NCI-H460 (cell line): ENCODE data around the gene PSEN1. TPM values are rescaled to one million over a fixed set of nuclear protein-coding genes. Genes with fewer than 3 reads are reported as not detected.

Experiments
- DNase-seq: peaks from one replicate; pipeline ENCODE4 v3.0.0-alpha.2; 2016; ENCODE audit warnings: low read depth; ENCODE audit errors: extremely low read depth
- total RNA-seq: library from RNA; depleted of rRNA; stranded (reverse); fragments of >200 nt; shearing (Covaris generic); gene quantifications from 2 replicates; pipeline ENCODE4 v1.2.3, GENCODE V29; 2014

Gene PSEN1
- total RNA-seq, 1 experiment from 2014 or later, result 48.2 TPM

- DNase-seq, result no peak
Observed at GRCh38 chr14:73237786-73238423, 101.6 kb downstream of the PSEN1 start.

- DNase-seq, result peak; percentile 40
Observed at GRCh38 chr14:73238424-73238852, 102.1 kb downstream of the PSEN1 start.

GRCh38 chr14:73238941-73239340, 102.6 kb downstream of the PSEN1 start:
- no peak for DNase-seq

GRCh38 chr14:73239393-73240241, 103.3 kb downstream of the PSEN1 start:
- DNase-seq, result no peak

- DNase-seq, result no peak
Observed at GRCh38 chr14:73240816-73241480, 104.6 kb downstream of the PSEN1 start.

GRCh38 chr14:73241481-73242165, 105.3 kb downstream of the PSEN1 start:
- no peak for DNase-seq

- no peak for DNase-seq
Observed at GRCh38 chr14:73242357-73242901, 106.1 kb downstream of the PSEN1 start.

GRCh38 chr14:73243341-73243740, 107.0 kb downstream of the PSEN1 start:
- DNase-seq, result no peak

GRCh38 chr14:73243748-73244147, 107.4 kb downstream of the PSEN1 start:
- no peak for DNase-seq

- DNase-seq, result no peak
Observed at GRCh38 chr14:73244541-73245290, 108.4 kb downstream of the PSEN1 start.

- DNase-seq, result no peak
Observed at GRCh38 chr14:73245480-73246325, 109.4 kb downstream of the PSEN1 start.

- DNase-seq, result no peak
Observed at GRCh38 chr14:73246387-73247150, 110.3 kb downstream of the PSEN1 start.

GRCh38 chr14:73248108-73248868, 112.0 kb downstream of the PSEN1 start:
- DNase-seq, result no peak

- DNase-seq, result no peak
Observed at GRCh38 chr14:73249108-73249507, 112.8 kb downstream of the PSEN1 start.

GRCh38 chr14:73249564-73250316, 113.4 kb downstream of the PSEN1 start:
- DNase-seq, result no peak

GRCh38 chr14:73250317-73250713, 114.0 kb downstream of the PSEN1 start:
- DNase-seq, result no peak
